Heart left ventricle (tissue), 13 donors: ENCODE results near the gene WDR5B.

Source experiments
- POLR2A ChIP-seq, 2 donors: fragments of 450-650 bp; IDR thresholded peaks; one replicate each; pipeline ENCODE4 v1.6.1; 2017; ENCODE audit warnings: antibody characterized with exemption in 2 of 2, mild to moderate bottlenecking in 2 of 2, moderate library complexity in 2 of 2
- TF ChIP-seq, protein P1 (sequence below), 12 donors: fragments of 200-600 bp; sonication (generic) in 4 of 12; IDR thresholded peaks; one replicate each; pipeline versions ENCODE4 v1.5.0 to v1.8.0; 2018 to 2022; ENCODE audit warnings: antibody characterized with exemption in 12 of 12, mild to moderate bottlenecking in 5 of 12
- donor health status: ischemic (EF 13 %, LVEDD 7.1; RV severe dilation, severe dysfunction).
- donor health status: DM: no; HTN: yes; CAD: no.
- donor health status: DM: no; HTN: no; CAD: no.
- donor health status: ischemic (EF 25% LVEDD 6.9; RV normal size, moderate dysfunction).
- donor health status: ischemic (EF 25% LVEDD 5.7; RV mildly dilated, moderate dysfunction).
- donor health status: ischemic (EF 35%, LVEDD 5.7; RV mildly dilated, moderate dysfunction).
- donor health status: nonischemic (EF 11% LVEDD 7.7; RV severe dilation, severe dysfunction).
- donor health status: DM: yes; HTN: yes; CAD: no.
- donor health status: PGD.
- donor health status: ischemic (EF 29% LVEDD 5.4; RV normal size, mild dysfunction).
- donor health status: nonischemic (EF 23%, LVEDD 6.1; RV moderate dilation, normal function).

DNA sequence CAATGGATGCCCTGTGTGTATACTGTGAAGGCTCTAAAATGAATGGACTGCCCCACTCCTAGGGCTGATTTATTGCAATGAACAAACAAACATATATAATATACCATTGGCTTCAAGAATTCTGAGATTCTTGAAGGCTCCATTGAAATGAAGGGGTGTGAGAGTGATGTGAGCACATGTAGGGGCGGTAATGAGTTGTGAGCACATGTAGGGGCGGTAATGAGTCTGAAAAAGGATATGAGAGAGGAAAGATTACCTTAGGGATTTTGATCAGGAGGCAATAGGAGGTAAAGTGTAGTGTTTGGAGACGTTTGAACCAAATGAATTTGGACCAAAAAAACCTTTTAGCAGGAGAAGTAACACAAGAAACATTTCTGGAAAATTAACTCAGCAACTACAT lies 28.2 kb downstream of the WDR5B start:
- TF ChIP-seq POLR2A (IDR thresholded peaks at IDR 0.05) = no peak
- TF ChIP-seq, protein P1, sequence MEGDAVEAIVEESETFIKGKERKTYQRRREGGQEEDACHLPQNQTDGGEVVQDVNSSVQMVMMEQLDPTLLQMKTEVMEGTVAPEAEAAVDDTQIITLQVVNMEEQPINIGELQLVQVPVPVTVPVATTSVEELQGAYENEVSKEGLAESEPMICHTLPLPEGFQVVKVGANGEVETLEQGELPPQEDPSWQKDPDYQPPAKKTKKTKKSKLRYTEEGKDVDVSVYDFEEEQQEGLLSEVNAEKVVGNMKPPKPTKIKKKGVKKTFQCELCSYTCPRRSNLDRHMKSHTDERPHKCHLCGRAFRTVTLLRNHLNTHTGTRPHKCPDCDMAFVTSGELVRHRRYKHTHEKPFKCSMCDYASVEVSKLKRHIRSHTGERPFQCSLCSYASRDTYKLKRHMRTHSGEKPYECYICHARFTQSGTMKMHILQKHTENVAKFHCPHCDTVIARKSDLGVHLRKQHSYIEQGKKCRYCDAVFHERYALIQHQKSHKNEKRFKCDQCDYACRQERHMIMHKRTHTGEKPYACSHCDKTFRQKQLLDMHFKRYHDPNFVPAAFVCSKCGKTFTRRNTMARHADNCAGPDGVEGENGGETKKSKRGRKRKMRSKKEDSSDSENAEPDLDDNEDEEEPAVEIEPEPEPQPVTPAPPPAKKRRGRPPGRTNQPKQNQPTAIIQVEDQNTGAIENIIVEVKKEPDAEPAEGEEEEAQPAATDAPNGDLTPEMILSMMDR (IDR thresholded peaks at IDR 0.05) = no peak
